GM12874 (cell line): Measurements from ENCODE around the gene C14orf132.

Experiments used
- TF ChIP-seq, protein P1 (sequence below): IDR thresholded peaks from 2 replicates; pipeline ENCODE4 v1.5.1; 2011; ENCODE audit warnings: low read depth, mild to moderate bottlenecking, control low read depth, low read length, moderate library complexity; ENCODE audit not compliant: insufficient read depth

The C14orf132 gene

DNA sequence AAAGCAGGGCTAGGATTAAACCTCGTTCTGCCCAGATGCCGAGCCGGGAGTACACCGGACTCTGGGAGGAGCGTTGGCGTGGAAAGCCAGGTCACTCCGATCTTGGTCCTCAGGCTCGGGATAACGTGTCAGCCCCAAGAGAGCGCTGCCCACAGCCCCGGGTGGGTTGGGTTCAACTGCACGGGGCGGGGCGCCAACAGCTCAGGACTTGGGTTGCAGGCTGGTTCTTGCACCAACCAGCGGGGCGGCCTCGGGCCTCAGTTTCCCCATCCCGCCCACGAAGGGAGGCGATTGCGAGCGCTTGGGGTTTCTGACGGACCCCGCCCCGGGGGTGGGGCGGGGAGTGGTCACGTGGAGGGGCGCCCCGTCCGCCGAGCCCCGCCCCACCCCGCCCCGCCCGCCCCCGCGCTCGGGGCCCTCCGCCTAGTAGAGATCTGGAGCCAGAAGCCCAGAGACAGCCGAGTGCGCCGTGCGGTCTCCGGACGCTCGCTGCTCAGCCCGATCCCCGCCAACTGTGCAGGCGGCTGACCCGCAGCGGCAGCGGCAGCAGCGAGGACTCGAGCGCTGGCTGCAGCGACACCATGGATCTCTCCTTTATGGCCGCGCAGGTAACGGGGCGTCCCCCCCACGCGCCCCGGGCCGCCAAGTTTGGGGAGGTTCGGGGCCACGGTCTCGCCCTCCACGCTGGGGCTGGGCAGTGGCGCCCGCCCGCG lies at the start of gene C14orf132:
Gene C14orf132, plus strand, starts transcription at position 443 of the 713 bp plus-strand sequence. Its CDS starts 139 bp downstream, at position 582.
- TF ChIP-seq, protein P1, sequence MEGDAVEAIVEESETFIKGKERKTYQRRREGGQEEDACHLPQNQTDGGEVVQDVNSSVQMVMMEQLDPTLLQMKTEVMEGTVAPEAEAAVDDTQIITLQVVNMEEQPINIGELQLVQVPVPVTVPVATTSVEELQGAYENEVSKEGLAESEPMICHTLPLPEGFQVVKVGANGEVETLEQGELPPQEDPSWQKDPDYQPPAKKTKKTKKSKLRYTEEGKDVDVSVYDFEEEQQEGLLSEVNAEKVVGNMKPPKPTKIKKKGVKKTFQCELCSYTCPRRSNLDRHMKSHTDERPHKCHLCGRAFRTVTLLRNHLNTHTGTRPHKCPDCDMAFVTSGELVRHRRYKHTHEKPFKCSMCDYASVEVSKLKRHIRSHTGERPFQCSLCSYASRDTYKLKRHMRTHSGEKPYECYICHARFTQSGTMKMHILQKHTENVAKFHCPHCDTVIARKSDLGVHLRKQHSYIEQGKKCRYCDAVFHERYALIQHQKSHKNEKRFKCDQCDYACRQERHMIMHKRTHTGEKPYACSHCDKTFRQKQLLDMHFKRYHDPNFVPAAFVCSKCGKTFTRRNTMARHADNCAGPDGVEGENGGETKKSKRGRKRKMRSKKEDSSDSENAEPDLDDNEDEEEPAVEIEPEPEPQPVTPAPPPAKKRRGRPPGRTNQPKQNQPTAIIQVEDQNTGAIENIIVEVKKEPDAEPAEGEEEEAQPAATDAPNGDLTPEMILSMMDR, result no peak

DNA sequence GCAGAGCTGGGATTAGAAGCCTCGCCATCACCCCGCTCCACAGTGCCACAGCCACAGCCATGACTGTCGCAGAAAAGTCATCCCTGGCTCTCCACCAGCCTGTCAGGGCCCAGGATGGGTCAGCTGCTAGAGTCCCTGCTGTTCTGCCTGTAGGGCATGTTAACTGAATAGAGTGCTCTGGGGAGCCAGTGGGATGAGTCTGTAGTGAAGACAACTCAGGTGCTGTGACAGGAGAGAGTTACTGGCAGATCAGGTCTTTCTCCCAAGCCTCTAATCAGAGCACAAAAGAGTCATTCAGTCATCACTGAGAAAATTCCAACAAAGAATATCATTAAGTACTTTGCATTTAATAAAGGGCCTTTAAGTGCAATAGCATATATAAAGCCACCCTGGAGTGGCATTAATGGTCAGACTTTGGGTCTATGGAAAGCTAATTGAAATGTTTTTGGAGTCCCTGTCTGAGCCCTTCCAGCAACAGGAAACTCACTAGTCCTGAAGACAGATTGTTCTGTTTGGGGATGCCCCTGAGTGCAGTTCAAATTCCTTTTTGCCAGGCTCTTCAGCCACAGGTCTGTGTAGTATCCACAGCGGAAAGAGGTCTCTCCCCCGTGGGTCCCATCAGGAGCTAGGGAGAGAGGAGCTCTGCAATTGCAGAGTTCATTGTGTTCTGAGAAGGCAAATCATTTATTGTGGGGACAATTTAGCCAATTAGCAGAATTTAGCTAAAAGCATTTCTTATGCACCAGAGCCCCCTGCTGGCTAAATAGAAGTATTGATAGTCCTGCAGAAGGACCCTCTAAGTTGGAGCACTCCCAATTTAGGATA lies 45.2 kb upstream of the C14orf132 start:
- TF ChIP-seq, protein P1, result peak; percentile 70

DNA sequence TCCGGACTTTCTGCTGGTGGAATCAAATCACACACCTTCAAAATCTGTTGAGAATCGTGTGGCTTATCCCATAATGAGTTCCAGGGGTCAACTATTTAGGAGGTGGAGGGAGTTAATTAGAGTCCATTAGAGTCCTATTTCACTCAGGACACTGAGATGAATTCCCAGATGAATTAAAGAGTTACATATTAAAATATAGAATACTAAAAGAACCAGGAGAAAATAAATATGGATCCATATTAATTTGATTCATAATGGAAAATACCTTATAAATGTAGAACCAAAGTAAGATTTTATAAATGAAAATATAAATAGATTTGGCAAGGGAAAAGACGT lies 44.6 kb upstream of the C14orf132 start:
- TF ChIP-seq, protein P1, result no peak

DNA sequence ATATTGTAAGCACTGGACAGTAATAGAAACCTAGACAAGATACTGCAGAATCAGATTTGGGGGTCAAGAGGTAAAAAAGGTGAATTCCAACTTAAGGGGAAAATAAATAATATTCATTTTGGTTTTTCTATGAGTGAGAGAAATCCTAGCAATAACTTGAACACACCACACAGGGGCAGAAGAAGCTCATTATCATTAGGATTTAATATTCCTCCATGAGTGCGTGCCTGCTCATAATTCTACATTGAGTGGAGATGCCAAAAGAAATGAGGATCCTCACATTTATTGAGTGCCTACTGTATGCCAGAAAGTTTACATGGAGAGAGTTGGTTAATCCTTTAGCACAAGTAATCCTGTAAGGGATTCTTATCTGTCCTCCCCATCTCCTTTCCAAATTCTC lies 40.5 kb upstream of the C14orf132 start:
- TF ChIP-seq, protein P1, result no peak

DNA sequence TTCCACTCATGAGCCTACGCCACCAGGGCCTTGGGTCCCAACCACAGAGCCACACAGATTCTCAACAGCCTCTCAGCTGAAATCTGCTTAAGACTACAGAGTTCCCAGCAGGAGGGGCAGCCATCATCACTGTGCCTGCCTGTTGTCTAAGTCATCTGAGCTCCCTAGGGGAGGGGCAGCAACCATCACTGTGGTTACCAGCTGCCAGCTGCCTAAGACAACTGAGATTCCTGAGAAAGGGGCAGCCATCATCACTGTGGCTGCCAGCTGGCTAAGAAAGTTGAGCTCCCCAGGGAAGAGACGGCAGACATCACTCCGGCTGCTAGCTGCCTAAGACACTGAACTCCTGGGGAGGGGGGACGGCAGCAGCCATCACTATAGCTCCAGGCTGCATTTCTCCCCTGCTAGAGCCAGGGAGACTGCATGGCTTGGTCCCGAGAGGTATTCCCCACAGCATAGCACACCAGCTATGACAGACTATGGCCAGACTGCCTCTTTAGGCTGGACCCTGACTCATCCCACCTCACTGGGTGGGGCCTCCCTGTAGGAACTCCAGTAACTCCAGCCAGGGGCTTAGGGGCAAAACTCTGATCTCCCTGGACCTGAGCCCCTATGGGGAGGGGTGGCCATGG lies 37.2 kb upstream of the C14orf132 start:
- TF ChIP-seq, protein P1, result no peak

DNA sequence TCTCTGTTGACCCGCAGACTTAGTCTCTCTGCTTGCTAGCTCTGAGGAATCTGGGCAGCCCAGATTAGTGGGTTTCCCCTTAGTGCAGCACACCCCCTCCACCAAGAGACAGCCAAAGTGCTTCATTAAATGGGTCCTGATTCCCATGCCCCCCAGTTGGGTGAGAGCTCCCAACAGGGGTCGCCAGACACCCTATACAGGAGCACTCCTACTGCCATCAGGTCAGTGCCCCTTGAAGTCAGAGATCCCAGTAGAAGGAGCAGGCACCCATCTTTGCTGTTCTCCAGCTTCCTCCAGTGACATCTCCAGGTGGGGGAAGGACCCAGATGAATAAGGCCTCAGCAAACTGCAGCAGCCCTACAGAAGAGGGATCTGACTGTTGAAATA lies 36.7 kb upstream of the C14orf132 start:
- TF ChIP-seq, protein P1, result no peak

DNA sequence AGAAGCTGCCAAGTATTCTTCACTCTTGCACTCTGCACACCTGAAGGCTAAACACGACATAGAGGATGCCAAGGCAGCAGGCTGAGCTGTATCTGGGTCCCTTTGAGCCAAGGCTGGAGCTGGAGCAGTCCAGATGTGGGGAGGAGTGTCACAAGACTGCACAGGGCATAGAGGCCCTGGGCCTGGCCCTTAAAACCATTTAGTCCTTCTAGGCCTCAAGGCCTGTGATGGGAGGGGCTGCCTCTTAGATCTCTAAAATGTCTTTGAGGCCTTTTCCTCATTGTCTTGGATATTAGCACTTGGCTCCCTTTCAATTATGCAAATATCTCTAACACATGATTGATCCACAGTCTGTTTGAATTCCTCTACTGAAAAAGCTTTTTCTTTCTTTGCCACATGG lies 28.0 kb upstream of the C14orf132 start:
- TF ChIP-seq, protein P1, result no peak
